Measurements from ENCODE around the gene AGR2. TPM values are rescaled to one million over a fixed set of nuclear protein-coding genes. Genes with fewer than 3 reads are reported as not detected.

Gene AGR2
- total RNA-seq, 1 experiment from 2014 or later, result 140 TPM

DNA sequence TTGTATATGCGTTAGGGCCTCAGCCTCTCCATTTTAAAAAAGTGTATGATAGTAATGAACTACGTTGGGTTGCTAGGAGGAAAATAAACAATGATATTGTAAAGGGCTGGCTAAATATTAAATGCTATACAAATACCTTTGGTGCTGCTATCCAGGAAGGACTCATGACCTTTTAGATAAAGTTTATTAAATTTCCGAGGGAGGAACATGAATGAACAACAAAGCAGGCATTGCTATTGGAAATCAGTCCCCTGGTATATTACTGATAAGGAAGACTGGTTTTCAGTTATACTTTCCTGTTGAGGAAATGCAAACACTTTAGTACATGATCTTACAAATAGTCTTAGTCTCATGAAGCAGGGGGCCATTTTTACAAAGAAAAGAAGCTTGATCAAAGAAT, 17.2 kb upstream of the AGR2 start:
- intact Hi-C loops (cut with micrococcal nuclease), result no loop called here
- Histone ChIP-seq H3K79me2 (ENCODE audit: low read length) (no peaks in the 10 kb centered on the region), H3K4me1 (ENCODE audit: insufficient read depth, low read length) (peaks cover 13% of the 10 kb centered on the region), H3K27me3 (ENCODE audit: low read length) (no peaks in the 10 kb centered on the region), H3K4me2 (ENCODE audit: low read length) (no peak overlapping the region), H3K9ac (ENCODE audit: low read length) (no peak overlapping the region), H3K36me3 (ENCODE audit: low read depth, low read length) (no peaks in the 10 kb centered on the region), H3K27ac (ENCODE audit: low read length) (no peak overlapping the region), H3F3A (ENCODE audit: low read length, unreplicated experiment) (no peaks in the 10 kb centered on the region), H3K9me3 (ENCODE audit: low read length) (no peaks in the 10 kb centered on the region), H3K4me3 (ENCODE audit: low read length) (no peak overlapping the region), H4K20me1 (ENCODE audit: low read length) (no peaks in the 10 kb centered on the region), H2AFZ (ENCODE audit: low read length) (no peak overlapping the region), H3K9me2 (replicated peaks; ENCODE audit: low read length) (no peaks in the 10 kb centered on the region)
- DNase-seq (no peak), ATAC-seq (no peak)
- ChIA-PET CTCF (no interaction called here), POLR2A (ENCODE audit: unreplicated experiment) (no interaction called here)
- no peak for TF ChIP-seq EZH2phosphoT487 (IDR thresholded peaks at IDR 0.05; ENCODE audit: borderline replicate concordance, low read length)
- no peak for TF ChIP-seq EZH2 (IDR thresholded peaks at IDR 0.05; ENCODE audit: low read length, unreplicated experiment)
- BruUV-seq (replicated peaks), result no TSS peak

DNA sequence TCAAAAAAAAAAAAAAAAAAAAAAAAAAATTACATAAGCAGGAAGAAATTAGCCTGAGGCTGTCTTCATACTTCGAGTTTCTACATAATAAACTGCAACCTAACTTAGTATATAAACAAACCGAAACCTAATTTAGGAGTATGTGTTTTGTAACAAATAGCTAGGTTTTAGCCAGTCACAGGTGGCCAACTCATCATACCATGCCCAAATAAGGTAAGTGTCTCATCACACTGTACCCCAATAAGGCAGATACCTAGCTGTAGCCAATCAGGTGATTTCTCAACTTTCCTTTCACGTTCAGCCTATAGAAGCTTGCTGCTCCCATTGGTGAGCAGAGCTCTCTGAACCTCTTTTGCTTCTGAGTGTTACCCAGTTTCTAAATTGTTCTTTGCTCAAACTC, 13.9 kb upstream of the AGR2 start:
- Histone ChIP-seq H3K36me3 (ENCODE audit: low read depth, low read length) (no peaks in the 10 kb centered on the region), H3K79me2 (ENCODE audit: low read length) (no peaks in the 10 kb centered on the region), H3K27ac (ENCODE audit: low read length) (no peak overlapping the region), H3K4me3 (ENCODE audit: low read length) (no peak overlapping the region), H3K4me1 (ENCODE audit: insufficient read depth, low read length) (peaks cover 33% of the 10 kb centered on the region), H3K4me2 (ENCODE audit: low read length) (no peak overlapping the region), H3K27me3 (ENCODE audit: low read length) (no peaks in the 10 kb centered on the region), H3F3A (ENCODE audit: low read length, unreplicated experiment) (no peaks in the 10 kb centered on the region), H4K20me1 (ENCODE audit: low read length) (no peaks in the 10 kb centered on the region), H3K9ac (ENCODE audit: low read length) (no peak overlapping the region), H3K9me3 (ENCODE audit: low read length) (no peaks in the 10 kb centered on the region), H2AFZ (ENCODE audit: low read length) (no peak overlapping the region), H3K9me2 (replicated peaks; ENCODE audit: low read length) (no peaks in the 10 kb centered on the region)
- DNase-seq (no peak), ATAC-seq (no peak)
- BruUV-seq (replicated peaks), result no TSS peak
- POLR2A ChIA-PET (ENCODE audit: unreplicated experiment), result no interaction called here
- intact Hi-C loops (cut with micrococcal nuclease), result no loop called here
- CTCF ChIA-PET, result interaction anchor here (0.7 kb wide), 1 partner anchor 733 kb away, joined by 5 read pairs; no protein-coding TSS in a partner anchor
- no peak for TF ChIP-seq EZH2 (IDR thresholded peaks at IDR 0.05; ENCODE audit: low read length, unreplicated experiment)
- TF ChIP-seq EZH2phosphoT487 (IDR thresholded peaks at IDR 0.05; ENCODE audit: borderline replicate concordance, low read length), result no peak
- TF ChIP-seq, protein P1, sequence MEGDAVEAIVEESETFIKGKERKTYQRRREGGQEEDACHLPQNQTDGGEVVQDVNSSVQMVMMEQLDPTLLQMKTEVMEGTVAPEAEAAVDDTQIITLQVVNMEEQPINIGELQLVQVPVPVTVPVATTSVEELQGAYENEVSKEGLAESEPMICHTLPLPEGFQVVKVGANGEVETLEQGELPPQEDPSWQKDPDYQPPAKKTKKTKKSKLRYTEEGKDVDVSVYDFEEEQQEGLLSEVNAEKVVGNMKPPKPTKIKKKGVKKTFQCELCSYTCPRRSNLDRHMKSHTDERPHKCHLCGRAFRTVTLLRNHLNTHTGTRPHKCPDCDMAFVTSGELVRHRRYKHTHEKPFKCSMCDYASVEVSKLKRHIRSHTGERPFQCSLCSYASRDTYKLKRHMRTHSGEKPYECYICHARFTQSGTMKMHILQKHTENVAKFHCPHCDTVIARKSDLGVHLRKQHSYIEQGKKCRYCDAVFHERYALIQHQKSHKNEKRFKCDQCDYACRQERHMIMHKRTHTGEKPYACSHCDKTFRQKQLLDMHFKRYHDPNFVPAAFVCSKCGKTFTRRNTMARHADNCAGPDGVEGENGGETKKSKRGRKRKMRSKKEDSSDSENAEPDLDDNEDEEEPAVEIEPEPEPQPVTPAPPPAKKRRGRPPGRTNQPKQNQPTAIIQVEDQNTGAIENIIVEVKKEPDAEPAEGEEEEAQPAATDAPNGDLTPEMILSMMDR (conservative IDR thresholded peaks at IDR 0.05; ENCODE audit: low read depth, low read length), result no peak

- Histone ChIP-seq H4K20me1 (ENCODE audit: low read length) (no peaks in the 10 kb centered on the region), H3K4me2 (ENCODE audit: low read length) (peak overlapping the region; percentile 55), H3K9me2 (replicated peaks; ENCODE audit: low read length) (no peaks in the 10 kb centered on the region), H3K9ac (ENCODE audit: low read length) (no peak overlapping the region; the same call in 1 of the 2 replicates), H2AFZ (ENCODE audit: low read length) (no peak overlapping the region), H3K79me2 (ENCODE audit: low read length) (no peaks in the 10 kb centered on the region), H3K9me3 (ENCODE audit: low read length) (no peaks in the 10 kb centered on the region), H3K27ac (ENCODE audit: low read length) (peak overlapping the region; percentile 80), H3K4me1 (ENCODE audit: insufficient read depth, low read length) (peaks cover 44% of the 10 kb centered on the region), H3K4me3 (ENCODE audit: low read length) (no peak overlapping the region; the same call in 1 of the 2 replicates), H3F3A (ENCODE audit: low read length, unreplicated experiment) (no peaks in the 10 kb centered on the region), H3K36me3 (ENCODE audit: low read depth, low read length) (no peaks in the 10 kb centered on the region), H3K27me3 (ENCODE audit: low read length) (no peaks in the 10 kb centered on the region)
- POLR2A ChIA-PET (ENCODE audit: unreplicated experiment), result interaction anchor here (0.6 kb wide), 2 partner anchors 14 to 15 kb away, joined by 3 to 4 read pairs; no protein-coding TSS in a partner anchor
- no TSS peak for BruUV-seq (replicated peaks)
- DNase-seq, result peak; percentile 83
- ATAC-seq, result peak; percentile 79
- TF ChIP-seq EZH2 (IDR thresholded peaks at IDR 0.05; ENCODE audit: low read length, unreplicated experiment) (no peak), EZH2phosphoT487 (IDR thresholded peaks at IDR 0.05; ENCODE audit: borderline replicate concordance, low read length) (no peak)
- TF ChIP-seq, protein P1 (conservative IDR thresholded peaks at IDR 0.05; ENCODE audit: low read depth, low read length), result no peak
- CTCF ChIA-PET, result interaction anchor here (0.7 to 1.1 kb wide), 3 partner anchors 16 to 115 kb away, joined by 3 to 6 read pairs (median 5); no protein-coding TSS in a partner anchor
- intact Hi-C loops (cut with micrococcal nuclease), result no loop called here
Measured at GRCh38 chr7:16817536-16817935, 12.7 kb upstream of the AGR2 start.
